HG02981 (cell line): ENCODE results near the gene SKI.

Experiments used
- ATAC-seq: cut with Tn5 transposase; IDR thresholded peaks from one replicate; pipeline ENCODE4 v1.9.1; 2021; ENCODE audit warnings: mild to moderate bottlenecking, moderate library complexity; ENCODE audit not compliant: unreplicated experiment

SKI gene

GRCh38 chr1:2228157-2228594 lies at the start of gene SKI:
SKI (plus strand) TSS chr1:2228319; CDS start chr1:2228767, 448 bp downstream.
- ATAC-seq, result peak; percentile 1

GRCh38 chr1:2178875-2179274 lies 49.2 kb upstream of the SKI start:
- ATAC-seq, result no peak

DNA sequence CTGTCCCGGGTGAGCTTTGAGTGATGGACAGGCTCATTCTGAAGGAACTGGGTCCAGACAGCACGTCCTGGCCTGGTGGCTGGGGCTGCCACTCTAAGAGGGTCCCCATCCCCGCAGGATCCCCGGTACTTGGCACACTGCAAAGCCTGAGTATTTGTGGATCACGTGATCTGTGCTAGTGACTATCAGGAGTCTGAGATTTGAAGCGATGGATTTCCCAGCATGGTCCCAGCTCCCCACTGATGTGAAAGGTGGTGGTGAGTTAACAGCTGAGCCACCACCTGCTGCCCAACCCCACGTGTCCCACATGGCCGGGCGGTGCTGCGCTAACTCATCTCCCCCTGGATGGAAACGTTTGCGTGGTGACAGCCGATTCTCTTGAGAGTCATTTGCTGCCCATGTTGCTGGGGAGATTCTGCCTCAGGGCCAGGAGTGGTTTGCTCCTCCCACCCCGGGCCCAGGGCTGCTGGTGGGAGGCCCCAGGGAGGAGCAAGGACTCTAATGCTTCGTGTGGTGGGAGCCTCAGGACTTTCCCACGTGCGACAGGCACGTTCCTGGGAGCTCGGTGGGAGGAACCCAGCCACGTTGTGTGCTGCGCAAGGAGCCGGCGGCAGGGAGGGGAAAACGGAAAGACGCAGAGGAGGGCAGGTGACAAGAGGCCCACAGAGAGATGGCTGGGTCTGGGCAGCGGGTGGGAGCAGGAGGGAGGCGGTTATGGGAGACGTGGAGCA lies 48.7 kb upstream of the SKI start:
- no peak for ATAC-seq

GRCh38 chr1:2180297-2181245 lies 47.5 kb upstream of the SKI start:
- no peak for ATAC-seq

DNA sequence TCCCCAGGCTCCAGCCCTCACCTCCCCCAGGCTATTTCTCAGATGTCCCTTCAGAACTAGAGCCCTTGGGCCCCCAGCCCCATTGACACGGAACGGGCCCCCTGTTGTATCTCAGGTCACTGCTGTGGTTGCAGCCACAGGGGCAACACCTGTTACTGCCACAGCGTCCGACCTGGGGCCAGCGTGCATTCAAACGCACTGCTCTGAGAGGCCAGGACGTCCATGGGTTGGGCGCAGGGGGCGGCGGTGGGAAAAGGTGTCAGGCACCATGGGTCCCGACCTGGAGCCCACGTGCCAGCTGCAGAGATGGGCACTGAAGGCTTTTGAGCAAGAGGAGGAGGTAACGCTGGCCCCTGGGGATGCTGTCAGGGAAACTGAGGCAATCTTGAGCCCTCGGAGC lies 46.8 kb upstream of the SKI start:
- no peak for ATAC-seq

GRCh38 chr1:2181752-2182151 lies 46.4 kb upstream of the SKI start:
- ATAC-seq, result no peak

DNA sequence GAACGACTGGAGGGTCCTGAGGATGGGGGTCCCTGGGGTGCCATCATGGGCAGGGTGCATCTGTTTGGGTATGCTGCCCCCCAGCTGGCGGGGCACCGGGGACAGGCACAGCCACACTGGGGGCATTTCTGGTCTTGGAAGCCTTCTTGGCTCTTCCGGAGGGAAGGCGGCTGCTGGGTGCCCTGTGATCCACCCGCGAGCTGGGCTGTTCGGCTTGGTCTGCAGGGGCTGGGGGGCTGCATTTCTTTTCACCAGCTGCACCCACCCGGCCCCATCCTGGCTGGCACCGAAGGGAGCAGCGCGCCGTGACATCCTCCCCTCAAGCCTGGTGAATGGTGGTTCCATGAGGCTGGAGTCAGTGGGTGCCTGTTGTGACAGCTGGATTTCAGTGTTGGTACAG lies 45.7 kb upstream of the SKI start:
- ATAC-seq, result no peak

GRCh38 chr1:2183937-2184334 lies 44.2 kb upstream of the SKI start:
- no peak for ATAC-seq

- no peak for ATAC-seq
Observed at GRCh38 chr1:2184531-2184930, 43.6 kb upstream of the SKI start.

DNA sequence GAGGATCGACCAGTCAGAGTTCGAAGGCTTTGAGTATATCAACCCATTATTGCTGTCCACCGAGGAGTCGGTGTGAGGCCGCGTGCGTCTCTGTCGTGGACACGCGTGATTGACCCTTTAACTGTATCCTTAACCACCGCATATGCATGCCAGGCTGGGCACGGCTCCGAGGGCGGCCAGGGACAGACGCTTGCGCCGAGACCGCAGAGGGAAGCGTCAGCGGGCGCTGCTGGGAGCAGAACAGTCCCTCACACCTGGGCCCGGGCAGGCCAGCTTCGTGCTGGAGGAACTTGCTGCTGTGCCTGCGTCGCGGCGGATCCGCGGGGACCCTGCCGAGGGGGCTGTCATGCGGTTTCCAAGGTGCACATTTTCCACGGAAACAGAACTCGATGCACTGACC lies 43.2 kb upstream of the SKI start:
- ATAC-seq, result no peak

GRCh38 chr1:2185880-2186855 lies 42.0 kb upstream of the SKI start:
- no peak for ATAC-seq

DNA sequence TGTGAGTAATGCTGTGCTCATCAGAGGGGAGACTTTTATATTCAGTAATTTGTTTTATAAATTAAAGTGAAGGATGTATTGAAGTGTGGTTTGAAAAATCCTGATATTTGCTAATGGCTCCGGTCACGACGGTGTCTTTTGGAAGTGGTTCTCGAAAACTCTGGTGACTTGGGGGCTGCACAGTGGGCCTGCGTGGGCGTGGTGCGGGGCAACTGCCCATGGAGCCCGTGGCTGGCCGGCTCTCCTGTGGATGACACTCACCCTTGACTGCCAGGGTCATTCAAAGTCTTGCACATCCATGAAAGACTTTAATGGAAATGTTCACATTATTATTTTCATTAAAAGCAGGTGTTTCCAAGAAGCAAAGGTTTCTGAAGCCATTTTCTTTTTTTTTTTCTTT lies 41.2 kb upstream of the SKI start:
- ATAC-seq, result no peak

GRCh38 chr1:2187619-2188018 lies 40.5 kb upstream of the SKI start:
- ATAC-seq, result no peak

DNA sequence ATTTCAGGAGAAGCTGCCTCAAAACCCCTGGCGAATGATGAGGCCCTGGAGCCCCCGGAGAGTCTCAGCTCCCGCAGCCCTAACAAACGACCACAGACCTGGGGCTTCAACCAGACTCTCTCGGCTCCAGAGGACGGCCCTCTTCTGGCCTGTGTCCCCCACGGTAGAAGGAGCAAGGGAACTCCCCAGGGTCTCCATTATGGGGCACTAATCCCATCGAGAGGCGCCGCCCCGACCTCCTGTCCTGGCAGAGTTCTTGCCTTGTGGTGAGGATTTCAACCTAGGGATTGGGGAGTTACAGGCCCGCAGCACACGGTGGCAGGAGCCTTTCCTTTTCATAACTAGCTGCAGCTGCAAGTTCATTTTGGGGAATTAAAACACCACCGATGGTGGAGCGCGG lies 39.8 kb upstream of the SKI start:
- ATAC-seq, result no peak

DNA sequence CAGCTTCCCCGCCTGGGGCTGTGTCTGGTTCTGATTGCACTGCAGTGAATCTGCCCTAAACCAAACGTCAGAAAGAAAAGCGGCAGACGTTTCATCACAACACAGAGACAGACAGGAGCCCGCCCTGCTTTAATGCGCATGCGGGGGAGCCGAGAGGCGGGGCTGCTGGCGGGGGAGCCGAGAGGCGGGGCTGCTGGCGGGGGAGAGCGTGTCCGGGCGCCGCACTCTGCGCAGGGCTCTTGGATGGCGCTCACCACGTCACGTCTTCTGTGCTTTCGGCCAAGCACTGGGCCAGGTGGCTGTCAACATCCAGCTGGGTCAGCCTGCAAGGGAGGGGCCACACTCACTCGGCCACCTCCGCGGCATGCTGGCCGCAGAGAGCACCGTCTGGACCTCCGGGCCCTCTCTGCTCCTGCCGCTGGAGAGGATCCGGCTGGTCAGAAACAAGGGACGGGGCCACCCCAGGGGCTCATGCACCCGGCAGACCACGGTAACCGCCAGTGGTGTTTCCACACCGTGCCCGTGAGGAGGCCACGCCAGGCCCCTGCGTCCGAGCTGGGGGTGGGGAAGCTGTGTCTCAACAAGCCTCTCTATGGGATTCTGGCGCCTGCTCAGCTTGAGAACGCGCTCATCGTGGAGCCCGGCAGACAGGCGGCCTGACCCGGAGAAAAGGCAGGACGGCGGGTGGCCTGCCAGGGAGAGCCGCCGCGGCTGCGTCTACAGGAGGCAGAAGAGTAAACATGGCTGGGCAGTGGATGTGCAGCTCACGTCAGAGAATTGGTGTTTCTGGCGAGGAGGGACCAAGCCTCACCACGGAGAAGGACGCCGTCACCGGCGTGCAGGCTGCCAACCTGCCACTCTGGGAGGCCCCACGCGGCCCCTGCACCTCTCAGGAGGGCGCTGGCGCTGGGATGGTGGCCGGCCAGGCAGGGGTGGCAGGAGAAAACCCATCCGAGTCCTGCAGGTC lies 38.4 kb upstream of the SKI start:
- peak; percentile 74 for ATAC-seq

DNA sequence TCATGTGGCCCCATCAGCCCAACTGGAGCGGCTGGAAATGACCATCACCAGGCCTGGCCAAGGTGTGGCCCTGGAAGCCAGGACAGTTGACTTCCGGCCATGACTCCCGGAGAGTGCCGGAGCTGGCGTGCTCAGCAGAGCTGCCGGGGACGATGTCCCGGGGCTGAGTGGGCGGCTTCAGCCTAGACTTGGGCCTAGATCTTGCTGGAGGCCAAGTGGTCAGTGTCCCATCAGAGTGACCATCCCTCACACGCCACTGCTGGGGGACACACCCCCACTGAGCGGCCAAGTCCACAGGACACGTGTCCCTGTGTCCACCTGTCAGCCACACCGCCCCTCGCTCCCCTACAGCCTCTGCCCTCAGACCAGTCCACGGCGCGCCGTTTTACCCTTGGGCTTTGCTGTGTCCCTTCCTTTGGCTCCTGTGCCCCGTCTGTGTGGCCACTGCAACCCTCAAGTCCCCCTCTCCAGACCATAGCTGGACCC lies 37.6 kb upstream of the SKI start:
- no peak for ATAC-seq

DNA sequence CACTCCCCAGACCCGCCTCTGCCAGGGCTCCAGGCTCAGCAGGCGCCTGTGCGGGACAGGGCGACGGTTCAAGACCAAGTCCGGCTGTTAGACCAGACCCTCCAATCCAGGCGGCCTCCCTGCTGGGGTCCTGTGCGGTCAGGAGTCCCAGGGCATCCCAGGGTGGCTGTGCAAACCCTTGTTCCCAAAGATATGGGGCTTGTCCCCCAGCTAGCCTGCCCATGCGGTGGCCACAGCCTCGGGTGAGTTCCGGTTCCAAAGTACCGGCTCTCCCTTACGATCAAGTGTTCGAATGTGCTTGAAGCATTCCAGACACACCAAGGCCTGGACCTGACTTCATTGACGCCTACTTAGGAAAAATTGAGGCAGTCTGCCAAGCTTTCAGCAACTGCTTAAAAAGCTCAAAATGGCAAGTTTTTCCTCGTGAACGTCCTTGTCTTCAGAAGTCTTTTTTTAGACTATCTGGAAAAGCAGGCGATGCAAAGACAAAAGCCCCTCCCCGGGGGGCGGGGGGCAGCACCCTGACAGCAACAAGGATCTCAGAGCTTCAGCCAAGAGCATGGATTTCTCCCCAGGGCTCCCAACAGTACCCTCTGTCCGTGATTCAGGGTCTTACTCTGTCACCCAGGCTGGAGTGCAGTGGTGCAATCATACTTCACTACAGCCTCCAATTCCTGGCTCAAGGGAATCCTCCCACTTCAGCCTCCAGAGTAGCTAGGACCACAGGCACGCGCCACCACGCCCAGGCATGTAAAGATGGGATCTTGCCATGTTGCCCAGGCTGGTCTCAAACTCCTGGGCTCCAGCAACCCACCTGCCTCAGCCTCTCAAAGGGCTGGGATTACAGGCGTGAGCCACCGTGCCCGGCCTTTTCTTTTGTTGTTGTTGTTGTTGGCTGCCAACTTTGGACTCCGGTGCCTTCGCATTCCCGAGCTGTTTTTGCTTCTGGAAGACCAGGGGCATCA lies 35.8 kb upstream of the SKI start:
- ATAC-seq, result no peak

- ATAC-seq, result no peak
Observed at GRCh38 chr1:2193514-2194281, 34.4 kb upstream of the SKI start.
